GM19043 (cell line): Measurements from ENCODE around the gene PLXNA2.

Experiments
- ATAC-seq: cut with Tn5 transposase; IDR thresholded peaks from one replicate; pipeline ENCODE4 v1.9.1; 2021; ENCODE audit warnings: low read depth; ENCODE audit not compliant: unreplicated experiment

PLXNA2 gene

DNA sequence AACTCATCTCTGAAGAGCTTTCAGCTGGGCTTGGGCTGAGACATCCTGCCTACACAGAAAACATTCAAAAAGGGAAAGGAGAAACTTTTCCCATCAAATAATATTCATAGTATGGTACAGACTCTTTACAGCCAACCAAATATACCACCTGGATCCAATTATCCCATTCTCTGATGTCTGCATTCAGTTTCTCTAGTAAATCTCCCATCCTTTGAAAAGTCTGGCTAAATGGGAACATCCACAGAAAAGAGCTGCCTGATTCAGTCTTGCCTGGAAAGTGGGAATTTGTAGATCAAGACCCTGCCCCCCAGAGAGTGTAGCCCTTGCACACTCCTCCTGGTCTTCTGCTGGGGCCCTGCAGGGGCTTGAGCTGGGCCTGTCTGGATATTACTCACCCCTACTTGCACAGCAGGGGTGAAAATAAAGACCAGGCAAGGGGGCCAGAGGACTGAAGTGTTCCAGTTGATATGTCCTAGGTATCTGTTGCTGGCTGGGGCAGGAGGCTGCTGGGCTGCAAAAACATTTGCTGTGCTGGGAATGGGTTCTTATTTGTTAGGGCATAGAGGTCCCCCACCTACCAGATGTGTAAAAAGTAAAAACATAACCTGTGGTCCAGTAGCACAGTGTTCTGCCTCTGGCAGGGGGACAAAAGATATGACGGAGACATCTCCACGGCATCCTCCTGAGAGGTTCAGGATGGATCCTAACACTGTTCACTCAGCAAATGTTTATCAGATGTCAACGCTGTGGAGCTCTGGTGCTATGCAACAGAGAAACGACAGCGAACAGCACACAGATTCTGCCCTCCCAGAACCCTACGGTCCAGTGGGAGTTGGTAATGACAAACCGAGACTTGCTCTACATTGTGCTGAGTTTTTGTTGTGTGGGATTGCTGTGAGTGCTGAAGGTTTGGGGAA lies 140.3 kb downstream of the PLXNA2 start:
- ATAC-seq = no peak

DNA sequence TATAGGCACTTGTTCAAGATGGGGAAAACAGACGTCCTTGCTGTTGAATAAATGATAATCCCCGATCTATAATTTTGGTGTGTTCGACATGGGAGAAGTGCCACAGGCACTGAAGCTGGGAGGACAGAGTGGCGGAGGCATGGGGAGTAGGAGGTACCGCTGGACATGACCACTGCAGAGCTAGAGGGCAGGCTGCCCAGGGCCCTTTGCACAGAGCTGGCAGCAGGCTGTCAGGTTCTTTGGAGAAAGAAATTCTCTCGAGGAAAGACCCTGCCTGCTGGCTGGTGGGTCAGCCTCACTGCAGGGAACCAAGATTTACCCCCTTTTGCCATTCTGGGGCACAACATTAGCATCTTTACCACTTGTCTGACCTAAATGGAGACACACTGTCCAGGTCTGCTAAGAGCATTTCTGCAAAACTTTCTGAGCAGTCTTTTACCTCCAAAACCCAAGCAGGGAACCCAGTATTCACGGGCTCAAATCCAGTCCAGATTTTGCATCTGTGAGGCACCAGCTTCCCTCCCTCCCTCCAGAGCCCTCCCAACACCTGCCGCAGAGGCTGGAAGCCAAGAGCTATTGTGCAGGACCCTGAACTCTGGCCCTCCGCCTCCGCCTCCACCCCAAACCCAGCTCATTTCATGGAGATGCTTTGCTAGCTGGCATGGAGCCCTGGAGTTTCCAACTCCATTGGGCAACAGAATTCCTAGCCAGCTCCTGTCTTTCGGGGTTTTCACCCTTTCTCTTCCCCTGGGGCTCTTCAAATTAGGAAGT lies 142.3 kb downstream of the PLXNA2 start:
- ATAC-seq = no peak

DNA sequence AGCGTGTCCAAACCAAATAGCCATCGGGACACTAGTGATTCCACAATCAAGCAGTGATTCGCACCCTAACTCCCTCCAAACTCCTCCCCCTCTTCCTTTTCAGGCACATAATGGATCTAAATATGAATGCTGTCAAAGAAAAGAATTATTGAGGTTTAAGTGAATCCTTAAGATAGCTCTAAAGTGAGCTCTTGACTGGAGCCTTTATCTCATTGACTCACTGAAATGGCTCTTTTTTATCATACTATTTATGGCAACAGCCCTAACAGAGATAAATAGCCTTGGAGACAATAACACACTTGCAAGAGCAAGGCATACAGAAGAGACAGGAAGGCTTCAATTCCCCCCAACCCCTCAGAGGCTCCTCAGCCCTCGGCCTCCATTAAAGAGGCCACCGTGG lies 143.3 kb downstream of the PLXNA2 start:
- ATAC-seq = no peak

DNA sequence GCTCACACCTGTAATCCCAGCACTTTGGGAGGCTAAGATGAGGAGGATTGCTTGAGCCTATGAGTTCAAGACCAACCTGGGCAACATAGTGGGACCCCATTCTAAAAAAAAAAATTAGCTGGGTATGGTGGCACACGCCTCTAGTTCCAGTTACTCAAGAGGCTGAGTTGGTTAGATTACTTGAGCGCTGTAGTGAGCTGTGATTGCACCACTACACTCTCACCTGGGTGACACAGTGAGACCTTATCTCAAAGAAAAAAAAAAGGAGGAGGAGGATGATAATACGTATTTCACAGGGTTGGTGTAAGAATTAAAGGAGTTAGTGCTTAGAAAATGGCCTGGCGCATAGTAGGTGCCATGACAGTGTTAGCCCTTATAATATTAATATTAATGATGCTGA lies 144.1 kb downstream of the PLXNA2 start:
- ATAC-seq = no peak

DNA sequence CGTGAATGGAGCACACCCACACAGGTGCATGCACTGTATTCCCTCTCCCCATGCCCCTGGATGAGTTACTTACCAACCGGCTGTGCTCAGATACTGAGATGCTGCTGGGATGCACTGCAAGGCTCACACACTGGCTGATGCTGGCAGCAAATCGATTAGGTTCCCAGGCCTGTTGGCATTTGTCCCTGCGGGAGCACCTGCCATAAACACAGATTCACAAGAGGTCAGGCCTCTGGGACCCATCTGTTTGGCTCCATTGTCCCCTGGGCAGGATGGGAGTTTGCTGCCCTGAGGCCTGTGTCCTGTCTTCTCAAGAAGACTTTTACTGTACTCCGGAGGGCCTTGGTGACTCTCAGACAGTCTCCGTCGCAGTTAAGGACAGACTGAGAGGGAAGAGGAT lies 145.4 kb downstream of the PLXNA2 start:
- no peak for ATAC-seq

DNA sequence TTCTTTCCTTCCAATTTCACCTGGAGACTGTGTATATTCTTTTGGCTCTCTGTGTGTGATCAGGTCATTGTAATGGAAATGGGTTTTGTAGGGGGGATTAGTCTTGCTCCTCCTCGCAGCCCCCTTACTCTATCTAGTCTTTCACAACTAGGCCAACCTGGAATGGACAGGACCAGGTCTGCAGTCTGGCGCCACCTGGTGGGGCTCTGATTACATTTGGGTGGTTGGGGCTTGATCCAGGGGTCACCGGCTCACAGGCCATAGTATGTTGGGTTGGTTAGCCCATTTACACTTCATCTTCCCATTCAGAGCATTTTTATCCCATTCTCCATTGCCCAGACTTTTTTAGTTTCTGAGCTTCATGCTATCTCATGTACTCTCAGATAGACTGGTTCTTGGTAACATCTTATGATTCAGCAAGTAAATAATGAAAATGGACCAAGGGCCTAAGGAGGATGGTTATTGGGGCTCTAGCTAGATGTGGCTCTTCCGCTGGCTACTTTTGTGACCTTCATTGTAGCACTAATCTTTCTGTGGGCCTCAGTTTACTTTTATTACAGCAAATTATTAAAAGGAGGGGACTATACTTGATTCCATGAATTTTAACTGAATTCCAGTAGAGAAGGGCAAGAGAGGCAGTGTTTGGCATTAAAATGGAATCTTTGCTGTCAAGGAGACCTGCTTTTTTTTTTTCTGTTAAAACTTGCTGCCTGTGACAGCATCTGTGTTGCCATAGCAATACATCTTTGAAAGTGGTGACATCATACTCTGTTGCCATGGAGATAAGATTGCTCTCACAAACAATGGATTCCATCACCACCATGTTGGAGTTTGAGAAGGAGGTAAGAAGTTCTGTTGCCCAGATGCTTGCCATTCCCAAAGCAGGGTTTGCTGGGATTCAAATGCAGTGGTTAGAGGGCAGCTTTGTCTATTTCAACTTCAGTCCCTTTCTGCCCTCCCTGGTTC lies 150.1 kb downstream of the PLXNA2 start:
- ATAC-seq = peak; percentile 66

DNA sequence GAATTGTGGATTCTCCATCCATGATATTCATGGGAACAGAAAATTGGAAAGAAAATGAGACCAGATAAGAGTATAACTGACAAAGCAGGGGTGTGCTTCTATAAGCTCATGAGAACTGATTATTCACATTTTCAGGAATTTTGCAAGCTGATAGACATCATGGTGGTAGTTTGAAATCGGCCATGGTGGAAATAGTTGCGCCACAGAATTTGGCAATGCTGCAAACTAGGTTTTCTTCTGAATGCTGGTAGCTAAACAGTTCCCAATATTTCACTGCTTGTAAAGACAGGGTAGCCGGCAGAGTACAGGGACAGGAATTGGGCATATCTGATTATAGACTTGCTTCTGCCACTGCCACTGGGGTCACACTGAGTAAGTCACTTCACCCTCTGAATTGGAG lies 151.1 kb downstream of the PLXNA2 start:
- no peak for ATAC-seq

DNA sequence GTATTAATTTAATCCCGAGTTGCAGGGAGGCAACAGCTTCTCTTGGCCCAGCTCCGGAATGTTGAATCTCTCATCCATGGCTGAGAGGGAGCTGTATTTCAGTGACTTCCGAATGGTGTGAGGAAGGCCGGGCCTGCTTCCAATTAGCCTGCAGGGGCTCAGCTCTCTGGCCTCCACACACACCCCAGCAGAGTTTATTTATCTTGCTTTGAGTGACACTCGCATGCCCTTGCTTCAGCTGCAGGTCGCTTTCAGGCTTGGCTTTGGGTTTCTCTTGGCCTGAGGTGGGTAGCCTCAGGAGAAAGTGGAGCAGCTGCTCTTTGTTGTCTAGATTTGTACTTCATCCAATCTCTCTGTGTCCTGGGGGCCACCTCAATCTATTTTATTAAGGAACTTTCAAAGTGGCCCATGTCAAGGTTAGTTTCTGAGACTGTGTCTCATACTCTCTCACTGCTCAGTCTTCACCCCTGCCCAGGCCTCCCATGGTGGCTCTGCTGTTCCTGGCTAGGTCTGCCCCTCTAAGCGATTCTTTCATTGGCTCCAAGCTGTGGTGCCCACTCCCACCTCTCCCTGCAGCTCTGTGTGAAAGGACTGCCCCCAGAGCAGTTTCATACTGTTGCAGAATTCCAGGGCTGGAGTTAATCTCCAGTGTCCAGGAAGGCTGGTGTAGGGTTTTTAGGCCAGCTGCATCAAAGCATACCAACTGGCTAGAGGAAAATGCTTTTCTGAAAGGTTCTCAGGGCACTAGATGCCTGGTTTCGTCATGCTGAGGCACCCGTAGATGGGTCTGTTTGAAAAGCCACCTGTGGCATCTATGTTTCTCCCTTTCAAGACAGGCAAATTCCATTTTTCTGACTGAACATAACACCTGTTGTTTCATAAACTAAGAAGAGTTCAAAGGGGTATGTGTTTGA lies 153.5 kb downstream of the PLXNA2 start:
- no peak for ATAC-seq

DNA sequence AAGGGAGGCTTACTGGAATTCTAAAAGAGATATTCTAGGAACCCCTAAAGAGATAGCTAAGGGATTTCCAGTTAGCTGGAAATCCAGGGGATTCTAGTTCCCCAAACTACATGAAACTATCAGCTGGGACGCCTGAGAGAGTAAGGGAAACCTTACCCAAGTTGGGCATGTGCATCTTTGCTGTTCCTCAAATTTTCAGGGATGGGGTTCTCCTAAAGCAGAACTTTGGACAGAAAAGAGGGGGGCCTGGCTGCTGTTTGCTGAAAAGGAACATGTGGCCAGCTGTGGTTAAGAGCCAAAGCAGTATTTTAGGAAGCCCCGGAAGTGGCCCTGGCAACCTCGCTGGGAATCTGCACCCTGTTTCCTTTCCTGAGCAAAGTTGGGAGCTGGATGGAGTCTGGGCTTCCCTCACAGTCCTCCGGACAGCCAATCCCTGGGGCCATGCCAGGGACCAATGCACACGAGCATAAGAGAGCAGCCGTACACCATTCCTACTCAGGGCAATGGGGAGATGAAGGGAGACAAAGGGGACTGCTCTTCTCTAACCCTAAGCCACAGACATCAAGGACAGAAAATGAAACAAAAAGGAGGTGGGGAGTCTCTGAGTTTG lies 154.3 kb downstream of the PLXNA2 start:
- ATAC-seq = no peak

DNA sequence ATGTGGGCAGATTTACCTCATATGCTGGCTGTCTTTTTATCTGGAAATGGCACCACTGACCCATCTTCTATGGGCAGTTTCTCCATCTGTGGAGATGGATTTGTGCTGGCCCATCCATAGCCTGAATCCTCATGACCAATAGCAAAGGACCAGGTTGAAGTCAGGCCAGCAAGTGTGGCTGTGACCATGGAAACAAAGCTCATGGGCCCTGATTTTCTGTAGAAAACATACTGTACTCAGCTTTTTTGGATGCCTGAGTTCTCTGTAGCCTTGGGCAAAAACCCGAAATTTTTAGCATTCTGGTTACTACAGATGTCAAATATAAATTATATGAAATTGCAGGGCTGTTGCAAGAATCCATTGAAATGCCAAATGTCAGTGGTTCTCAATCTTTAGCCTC lies 155.0 kb downstream of the PLXNA2 start:
- ATAC-seq = no peak

DNA sequence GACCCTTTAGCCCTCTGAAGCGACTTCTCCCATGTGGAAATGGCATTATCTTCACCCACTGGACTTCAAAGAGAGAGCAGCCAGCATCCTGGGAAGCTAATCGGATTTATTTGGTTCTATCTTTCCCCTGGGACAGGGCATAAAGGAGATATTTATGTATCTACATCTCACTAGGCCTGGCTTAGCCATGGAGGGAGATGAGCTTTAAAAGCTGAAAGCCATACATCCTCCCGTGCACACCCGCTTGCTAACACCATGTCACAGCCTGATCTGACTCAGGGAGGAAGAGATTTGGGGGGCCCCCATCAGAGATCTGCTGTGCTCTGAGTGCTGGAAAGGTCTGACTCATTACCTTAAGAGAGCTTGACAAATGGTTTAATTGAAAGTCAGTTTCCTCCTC lies 155.9 kb downstream of the PLXNA2 start:
- no peak for ATAC-seq

DNA sequence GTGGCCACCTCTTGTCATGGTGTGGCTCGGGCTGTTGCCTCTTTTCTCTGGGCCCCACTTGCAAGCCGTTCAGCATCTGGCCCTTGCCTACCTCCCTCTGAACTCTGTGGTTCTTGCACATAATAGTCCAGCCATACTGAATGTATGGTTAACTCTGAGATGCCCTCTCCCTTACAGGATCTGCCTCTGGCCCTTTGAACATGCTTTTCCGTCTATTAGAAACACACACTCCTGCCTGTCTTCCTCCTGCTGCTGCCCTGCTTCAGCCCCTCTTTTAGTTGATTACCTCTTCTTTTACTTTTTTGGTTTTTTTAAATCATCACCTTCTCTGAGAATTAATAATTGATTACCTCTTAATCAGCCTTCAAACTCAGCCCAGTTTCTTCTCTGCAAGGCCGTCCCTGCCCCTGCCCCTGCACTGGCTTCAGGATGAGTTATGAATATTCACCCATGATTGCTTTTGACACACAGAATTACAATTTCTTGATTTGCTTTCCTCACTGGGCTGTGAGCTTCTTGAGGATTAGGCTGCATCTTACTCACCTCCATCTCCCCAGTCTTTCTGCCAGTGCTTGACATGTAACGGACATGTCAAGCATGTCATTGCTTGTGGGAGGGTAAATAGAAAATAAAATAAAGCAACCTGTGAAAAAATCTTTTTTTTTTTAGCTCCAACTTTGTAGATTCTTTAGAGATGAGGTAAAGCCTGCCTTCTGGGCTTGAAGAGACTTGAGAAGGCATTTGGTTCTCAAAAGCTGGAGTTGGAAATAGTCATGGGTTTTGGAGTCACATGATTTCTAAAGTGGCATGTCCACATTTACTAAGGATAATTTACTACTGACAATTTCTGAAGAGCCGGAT lies 158.3 kb downstream of the PLXNA2 start:
- ATAC-seq = peak; percentile 8

DNA sequence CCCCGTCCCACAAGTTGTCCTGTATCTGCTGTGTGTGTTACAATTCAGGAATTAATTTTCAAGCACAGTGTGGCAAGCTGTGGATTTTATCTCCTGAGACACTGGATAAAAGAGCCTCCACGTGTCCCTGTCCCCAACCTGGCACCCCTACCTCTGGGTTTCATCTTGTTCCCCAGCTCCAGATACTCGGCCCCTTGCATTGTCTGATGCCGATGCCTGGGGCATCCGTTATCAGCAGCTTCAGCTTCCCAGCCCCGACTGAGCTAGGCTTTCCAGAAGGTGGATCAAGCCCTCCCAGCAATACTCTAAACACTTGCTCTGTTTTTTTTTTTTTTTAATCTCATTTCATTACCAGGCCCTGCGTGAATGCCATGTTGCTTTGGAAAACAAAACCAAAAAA lies 159.4 kb downstream of the PLXNA2 start:
- no peak for ATAC-seq

DNA sequence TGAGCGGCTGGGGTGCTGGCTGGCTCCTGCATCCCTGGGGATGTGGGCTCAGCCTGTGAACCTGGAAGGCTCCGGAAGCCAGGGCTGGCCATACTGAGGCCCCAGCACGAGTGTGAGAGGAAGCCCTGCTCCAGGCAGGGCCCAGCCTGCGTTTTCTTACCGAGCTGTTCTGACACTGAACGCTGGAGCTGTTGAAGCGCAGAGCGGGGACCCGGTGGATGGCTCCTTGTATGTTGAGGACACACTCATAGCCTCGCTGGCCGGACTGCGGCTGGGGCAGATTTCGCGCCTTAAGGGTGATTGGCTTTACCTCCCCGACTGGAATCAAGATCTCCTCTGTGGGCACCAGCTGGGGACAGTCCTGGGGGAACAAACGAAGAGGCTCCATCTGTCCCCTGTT lies 160.0 kb downstream of the PLXNA2 start:
- ATAC-seq = no peak

DNA sequence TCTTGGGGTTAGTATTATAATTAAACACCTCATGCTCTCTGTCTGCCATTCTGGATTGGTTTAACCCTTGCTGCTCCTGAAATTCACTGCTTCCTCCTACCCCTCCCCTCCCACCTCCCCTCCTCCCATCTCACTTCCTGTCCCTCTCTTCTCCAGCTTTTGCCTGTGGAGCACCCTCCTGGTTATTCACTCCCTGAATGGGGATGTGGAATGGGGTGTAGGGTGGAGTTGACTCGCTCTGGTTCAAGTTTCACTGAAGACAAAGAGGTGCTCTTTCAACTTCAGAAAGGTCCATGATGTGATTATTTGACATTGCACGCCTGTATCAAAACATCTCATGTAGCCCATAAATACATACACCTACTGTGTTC lies 160.5 kb downstream of the PLXNA2 start:
- ATAC-seq = no peak

DNA sequence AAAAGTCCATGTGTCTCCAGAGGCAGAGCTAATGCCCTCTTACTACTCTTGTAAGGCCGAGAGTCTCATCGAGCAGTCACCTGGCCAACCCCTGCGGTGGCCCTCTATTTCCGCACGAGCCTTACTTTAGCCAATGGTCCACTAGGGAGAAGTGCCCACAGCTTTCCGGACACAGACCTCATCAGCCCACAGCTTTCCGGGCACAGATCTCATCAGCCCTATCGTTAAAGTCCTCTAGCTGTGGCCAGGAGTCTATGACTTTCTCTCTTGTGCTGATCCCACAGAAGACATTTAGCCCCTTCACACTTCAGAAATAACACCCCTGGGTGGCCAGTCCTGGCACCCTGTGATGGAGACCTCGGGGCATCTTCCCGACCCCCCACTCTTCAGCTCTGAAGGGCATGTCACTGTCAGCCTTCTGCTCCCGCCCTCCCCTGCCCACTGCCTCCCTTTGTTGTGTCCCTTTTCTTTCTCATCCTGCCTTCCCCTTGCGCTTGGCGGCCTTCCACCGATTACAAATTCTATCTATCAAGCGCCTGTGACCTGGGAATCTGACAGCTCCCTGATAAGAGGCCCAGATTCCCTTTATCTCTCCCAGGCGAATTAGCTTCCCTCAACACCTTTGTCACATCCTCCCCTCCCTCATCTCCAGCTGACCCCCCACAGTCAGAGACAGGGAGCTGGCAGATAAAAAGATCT lies 161.0 kb downstream of the PLXNA2 start:
- no peak for ATAC-seq

DNA sequence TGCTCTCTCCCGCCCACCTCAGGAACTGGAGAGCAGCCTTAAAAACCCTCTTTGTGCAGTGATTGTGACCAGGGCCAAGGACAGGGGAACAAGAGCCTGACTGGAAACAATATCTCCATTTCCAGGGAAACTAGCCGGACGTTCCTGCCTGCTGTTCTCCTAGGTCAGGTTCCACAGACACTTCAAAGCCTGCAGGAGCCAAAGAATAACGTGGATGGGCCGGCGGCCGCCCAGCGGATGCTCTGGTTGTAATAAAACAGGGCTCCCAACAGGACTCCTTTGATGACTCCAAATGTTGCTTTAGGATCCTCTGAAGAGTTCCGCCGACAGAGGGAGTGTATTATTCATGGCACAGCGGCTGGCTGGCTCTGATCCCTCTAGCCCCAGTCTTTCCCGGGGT lies 162.2 kb downstream of the PLXNA2 start:
- no peak for ATAC-seq
